H1 (cell line): ENCODE data around the gene ILK. TPM values are rescaled to one million over a fixed set of nuclear protein-coding genes. Genes with fewer than 3 reads are reported as not detected.

Experiments
- POLR2AphosphoS5 ChIP-seq: IDR thresholded peaks from 2 replicates; pipeline ENCODE4 v1.6.1; 2011; ENCODE audit warnings: low read depth, low read length
- polyA plus RNA-seq, 7 experiments: library from polyadenylated mRNA; depleted of rRNA in 3 of 7; stranded (reverse) in 5 of 7; unstranded in 2 of 7; fragments of >200 nt in 5 of 7; fragments of 200-250 nt in 2 of 7; gene quantifications; 1 replicate in 5 of 7; 2 replicates in 1 of 7; 4 replicates in 1 of 7; pipeline versions ENCODE4 v1.2.1 to v1.2.3, GENCODE V29; 2011 to 2013; ENCODE audit warnings: missing spikeins in 2 of 7, mixed read lengths in 2 of 7
- total RNA-seq: library from RNA; stranded (reverse); fragmentation: NEBNext Ultra II Directional; extraction: Animal tissue kit (Norgen Biotek cat#: 25700); gene quantifications from 2 replicates; pipeline ENCODE4 v1.2.1, GENCODE V29; 2021

The ILK gene
- total and polyA plus RNA-seq, 2 of the 8 experiments (the other 6 are each of a cell fraction or from before 2014, with no cell fraction given): 91.4 to 132 TPM

GRCh38 chr11:6637871-6638270 is 34.3 kb downstream of the ILK start (continued):
- no peak for TF ChIP-seq POLR2AphosphoS5
